Measurements from ENCODE around the gene TMEM269.

TMEM269 gene

DNA sequence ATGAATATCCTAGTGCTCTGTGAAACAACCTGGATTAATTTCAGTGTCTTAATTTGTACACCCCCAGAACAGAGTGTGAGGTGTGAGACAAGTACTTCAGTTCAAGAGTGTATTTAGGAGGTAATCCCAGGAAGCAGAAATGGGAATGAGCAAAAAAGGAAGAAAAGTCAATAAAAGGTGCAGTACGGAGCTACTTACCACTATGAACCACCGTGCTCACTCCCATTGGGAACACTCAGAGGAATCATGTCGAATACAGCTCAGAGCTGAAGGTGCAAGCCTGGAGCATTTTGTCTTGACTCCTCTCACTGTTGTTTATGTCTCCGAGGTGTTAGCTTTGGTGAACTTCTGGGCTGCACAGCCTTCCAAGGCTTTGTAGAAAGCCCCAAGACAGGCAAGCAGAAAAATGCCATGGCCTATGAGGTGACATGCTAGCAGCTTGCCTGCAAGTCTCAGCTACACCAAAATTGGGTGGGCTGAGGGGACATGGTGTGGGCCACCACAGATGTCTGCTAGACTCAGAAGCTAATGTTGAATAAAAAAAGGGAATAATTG lies 39.8 kb downstream of the TMEM269 start:
- no peak for DNase-seq

GRCh38 chr1:42825036-42825851 lies 40.5 kb downstream of the TMEM269 start:
- DNase-seq: no peak

GRCh38 chr1:42830631-42831030 lies 45.8 kb downstream of the TMEM269 start:
- DNase-seq: no peak

DNA sequence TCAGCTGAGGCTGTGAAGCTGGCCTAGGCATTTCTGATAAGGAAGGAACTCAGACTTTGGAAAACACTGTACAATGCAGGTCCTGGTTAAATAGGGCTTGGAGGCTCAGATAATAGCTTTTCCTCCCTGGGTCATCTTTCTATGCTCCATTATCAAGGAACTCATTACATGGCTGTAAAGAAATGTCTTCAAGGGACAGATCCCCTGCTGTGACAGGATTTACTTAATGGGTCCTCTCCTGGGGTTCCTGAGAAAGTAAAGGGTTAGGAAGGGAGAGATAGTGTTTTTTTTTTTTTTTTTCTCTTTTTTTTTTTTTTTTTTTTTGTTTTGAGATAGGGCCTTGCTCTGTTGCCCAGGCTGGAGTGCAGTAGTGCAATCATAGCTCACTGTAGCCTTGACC lies 46.5 kb downstream of the TMEM269 start:
- DNase-seq: no peak

GRCh38 chr1:42832641-42833240 lies 48.0 kb downstream of the TMEM269 start:
- DNase-seq: no peak

GRCh38 chr1:42833981-42834380 lies 49.2 kb downstream of the TMEM269 start:
- no peak for DNase-seq

DNA sequence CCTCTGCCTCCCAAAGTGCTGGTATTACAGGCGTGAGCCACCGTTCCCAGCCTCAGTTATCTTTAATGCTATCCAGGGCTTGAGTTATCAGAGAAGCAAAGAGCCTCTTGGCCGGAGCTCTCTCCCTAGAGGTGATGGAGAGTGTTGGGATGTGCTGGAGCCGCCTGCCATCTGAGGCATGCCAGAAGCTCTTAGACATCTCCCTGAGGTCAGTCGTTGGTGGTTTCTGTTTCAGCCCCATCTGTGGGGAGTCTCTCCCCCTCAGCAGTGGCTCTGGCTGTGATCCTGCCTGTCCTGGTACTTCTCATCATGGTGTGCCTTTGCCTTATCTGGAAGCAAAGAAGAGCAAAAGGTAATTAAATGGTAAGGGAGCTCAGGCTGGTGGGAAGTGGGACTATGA lies 50.0 kb downstream of the TMEM269 start:
- no peak for DNase-seq

- DNase-seq: no peak
Measured at GRCh38 chr1:42835422-42835821, 50.6 kb downstream of the TMEM269 start.

- DNase-seq: no peak
Measured at GRCh38 chr1:42837709-42838108, 52.9 kb downstream of the TMEM269 start.

DNA sequence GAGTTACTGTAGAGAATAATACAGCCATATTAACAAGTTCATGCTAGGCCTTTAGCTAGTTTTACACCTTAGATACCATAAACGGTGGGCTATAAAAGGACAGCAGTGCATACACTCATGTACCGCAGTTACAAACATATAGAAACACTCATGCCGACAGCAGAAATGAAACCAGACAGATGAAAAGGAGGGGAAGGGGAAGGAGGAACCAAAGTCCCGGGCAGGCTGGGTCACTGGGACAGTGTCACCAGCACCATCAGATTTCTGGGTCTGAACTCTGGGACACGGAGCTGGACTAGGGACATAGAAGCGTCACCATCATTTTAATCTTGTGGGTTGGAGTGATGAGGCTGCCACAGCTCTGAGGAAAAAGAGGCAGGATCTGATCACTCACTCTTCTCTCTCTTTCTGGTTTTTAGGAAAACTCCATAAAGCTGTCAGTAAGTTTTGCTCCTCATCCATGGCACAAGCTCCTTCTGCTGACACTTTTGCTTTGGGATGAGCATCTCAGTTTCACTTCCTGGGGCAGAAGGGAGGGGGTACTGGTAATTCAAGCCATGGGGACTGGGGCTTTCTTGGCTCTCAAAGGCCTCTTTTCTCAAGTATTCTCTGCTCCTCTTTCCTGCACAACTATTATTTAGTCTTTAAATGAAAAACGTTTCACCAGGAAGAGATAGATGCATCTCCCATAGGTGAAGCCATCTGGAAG lies 53.8 kb downstream of the TMEM269 start:
- peak in 2 of 14 donors; percentile 28 to 47 for DNase-seq

DNA sequence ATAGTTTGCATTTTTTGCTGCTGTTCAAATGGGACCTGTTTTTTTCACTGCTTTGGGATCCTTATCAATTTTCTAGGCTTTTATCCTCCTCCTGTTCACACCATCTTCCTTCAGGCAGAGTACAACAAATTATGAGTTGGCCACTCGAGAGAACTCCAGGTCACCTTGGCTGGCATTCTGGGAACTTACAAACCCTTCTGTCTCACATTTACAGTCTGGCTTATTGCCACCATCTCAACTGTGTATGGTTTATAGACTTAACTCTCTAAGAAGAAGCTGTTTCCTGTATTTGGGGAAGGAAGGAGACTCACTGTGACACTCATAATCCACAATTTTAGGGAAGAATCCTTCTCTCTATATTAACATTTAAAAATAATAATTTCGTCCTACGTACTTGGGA lies 56.2 kb downstream of the TMEM269 start:
- DNase-seq: no peak

DNA sequence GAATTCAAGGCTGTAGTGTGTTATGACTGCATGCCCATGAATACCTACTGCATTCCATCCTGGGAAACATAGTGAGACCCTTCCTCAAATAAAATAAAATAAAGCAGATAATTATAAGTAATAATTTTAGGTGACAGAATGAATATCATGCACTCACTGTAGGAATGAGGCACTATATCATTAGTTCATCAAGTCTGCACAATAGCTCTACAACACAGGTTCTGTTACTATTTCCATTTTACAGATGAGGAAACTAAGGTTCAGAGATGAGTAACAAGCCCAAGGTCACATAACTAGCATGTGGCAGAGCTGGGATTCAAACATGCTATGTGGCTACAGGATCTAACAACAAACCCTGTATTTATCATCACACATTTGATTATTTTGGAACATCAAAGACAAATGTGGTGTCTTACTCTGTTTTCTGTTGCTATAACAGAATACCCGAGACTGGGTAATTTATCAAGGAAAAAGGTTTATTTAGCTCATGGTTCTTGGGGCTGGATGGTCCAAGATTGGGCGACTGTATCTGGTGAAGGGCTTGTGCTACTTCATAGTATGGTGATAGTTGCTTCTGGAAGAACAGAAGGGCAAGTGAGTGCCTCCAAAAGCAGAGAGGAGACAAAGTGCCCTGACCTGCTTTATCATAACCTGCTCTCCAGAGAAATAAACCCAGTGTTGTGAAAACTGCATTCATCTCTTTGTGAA lies 56.8 kb downstream of the TMEM269 start:
- DNase-seq: no peak

DNA sequence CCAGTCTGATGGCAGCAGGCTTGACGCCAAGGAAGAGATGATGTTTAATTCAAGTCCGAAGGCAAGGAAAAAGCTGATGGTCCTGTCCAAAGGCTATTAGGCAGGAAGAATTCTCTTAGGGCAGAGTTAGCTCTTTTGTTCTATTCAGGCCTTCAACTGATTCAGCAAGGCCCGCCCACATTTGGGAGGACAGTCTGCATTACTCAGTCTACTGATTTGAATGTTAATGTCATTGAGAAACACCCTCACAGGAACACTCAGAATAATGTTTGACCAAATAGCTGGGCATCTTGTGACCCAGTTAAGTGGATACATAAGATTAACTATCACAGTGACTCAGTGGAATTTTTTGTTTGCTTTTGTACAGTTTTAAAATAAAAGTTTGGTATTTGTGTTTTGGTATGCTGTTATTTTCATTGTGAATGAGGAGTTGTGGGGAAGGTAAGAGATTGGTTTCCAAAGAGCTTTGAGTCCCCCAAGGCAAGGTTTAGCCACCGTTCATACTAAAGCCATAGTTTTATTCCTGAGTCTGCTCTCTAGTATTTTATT lies 59.9 kb downstream of the TMEM269 start:
- no peak for DNase-seq

- no peak for DNase-seq
Measured at GRCh38 chr1:42845193-42845592, 60.4 kb downstream of the TMEM269 start.

GRCh38 chr1:42845866-42846256 lies 61.1 kb downstream of the TMEM269 start:
- DNase-seq: no peak

- peak; percentile 19 to 94 (median 87) for DNase-seq
Measured at GRCh38 chr1:42846257-42847110, 61.7 kb downstream of the TMEM269 start, which contains the start of gene ZNF691. TSS of gene ZNF691 (plus strand) at chr1:42846613. CDS start at chr1:42849659, 3,046 bp downstream.

DNA sequence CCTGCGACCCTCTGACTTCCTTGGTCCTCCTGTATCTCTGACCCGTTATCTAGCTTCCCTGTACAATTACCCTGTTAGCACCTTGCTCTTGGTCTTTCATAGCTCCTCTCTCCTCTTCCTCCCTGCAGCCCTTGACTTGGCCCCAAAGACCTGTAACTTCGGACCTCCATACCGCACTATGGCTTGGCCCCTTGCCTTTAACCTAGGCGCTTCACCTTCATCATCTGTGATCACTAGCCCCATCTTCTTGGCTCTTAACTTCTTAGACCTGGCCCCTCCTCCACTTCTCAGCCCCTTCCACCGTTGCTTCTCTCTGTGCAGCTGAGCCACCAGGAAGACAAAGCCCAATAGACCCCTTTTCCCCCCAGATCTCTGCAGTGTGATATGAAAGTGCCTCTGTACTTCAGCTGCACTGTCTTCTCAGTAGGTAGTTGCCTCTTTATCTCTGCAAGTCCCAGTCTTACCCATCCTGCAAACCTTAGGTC lies 62.4 kb downstream of the TMEM269 start:
- DNase-seq: peak in 1 of 14 donors; percentile 44

DNA sequence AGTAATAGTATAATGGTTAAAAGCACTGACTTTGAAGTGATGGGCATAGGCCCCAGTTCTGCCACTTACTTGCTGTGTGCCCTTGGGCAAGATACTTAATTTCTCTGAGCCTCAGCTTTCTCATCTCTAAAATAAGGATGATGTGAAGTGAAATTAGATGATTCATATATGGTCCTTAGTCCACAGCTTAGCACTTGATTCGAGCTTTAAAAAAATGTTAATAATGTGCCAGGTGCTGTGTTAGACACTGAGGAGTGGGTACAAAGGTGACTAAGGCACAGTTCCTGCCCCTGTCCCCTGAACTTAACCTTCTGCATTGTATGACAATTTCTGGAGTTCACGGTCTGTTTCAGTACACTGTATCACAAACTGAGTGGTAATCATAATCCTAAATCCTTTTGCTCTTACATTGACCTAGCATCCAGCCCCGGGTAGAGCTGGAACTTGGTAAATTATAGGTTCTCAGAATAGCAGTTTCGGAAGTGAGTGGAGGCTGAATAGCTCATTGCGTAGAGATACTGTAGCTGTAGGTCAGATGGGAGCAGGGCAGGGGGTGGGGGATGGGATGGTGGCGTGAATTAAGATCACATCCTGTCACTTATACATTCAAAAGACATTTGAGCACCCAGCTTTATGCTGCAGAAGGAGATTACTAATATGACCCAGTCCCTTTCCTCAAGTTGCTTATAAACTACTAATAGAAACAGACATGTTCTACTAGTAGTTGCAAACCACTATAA lies 63.1 kb downstream of the TMEM269 start:
- no peak for DNase-seq

- no peak for DNase-seq
Measured at GRCh38 chr1:42848823-42849537, 64.2 kb downstream of the TMEM269 start.

- DNase-seq: no peak
Measured at GRCh38 chr1:42849944-42850343, 65.2 kb downstream of the TMEM269 start.

All from C1 segment of cervical spinal cord (tissue), 14 donors.